Measurements from ENCODE around the gene WDR37. TPM values are rescaled to one million over a fixed set of nuclear protein-coding genes. Genes with fewer than 3 reads are reported as not detected.

Gene WDR37
- polyA plus RNA-seq, 1 of the 3 experiments (the other 2 are of a cell fraction): 11.9 TPM

- no peak for TF ChIP-seq TCF12 (IDR thresholded peaks at IDR 0.05)
- TF ChIP-seq USF1 (IDR thresholded peaks at IDR 0.05; ENCODE audit: borderline replicate concordance, low read depth): no peak
- TF ChIP-seq REST (IDR thresholded peaks at IDR 0.05; ENCODE audit: low read depth, low read length): no peak
- no peak for TF ChIP-seq ELF1 (IDR thresholded peaks at IDR 0.05)
Observed at GRCh38 chr10:1128649-1129048, 72.5 kb downstream of the WDR37 start (continued).

GRCh38 chr10:1130226-1130625, 74.0 kb downstream of the WDR37 start:
- DNase-seq: no peak
- H3K9me3 ChIP-seq: no peaks in the 10 kb centered on the region
- H2AFZ ChIP-seq (ENCODE audit: low read depth): no peak overlapping the region
- H3K36me3 ChIP-seq (replicated peaks in 1 of 2; ENCODE audit: control insufficient read depth in 1 of 2, insufficient read depth in 2 of 2, low read length in 1 of 2): peaks cover 16 to 54% of the 10 kb centered on the region in 2 experiments
- H3K27ac ChIP-seq (ENCODE audit: low read depth in 2 of 2, low read length in 1 of 2): no peak overlapping the region
- H3F3A ChIP-seq (replicated peaks; ENCODE audit: insufficient read depth): no peaks in the 10 kb centered on the region
- H3K4me2 ChIP-seq: no peak overlapping the region
- no peaks in the 10 kb centered on the region for H4K20me1 ChIP-seq (ENCODE audit: insufficient read depth)
- ChIA-PET CTCF (interaction anchor here (1.1 to 1.6 kb wide), 4 partner anchors 9 to 40 kb away, joined by 3 to 5 read pairs (median 4); no protein-coding TSS in a partner anchor), POLR2A (interaction anchor here (1.3 kb wide), 1 partner anchor 10 kb away, joined by 4 read pairs; no protein-coding TSS in a partner anchor)
- no peak overlapping the region for H3K4me3 ChIP-seq (ENCODE audit: low read depth in 2 of 2, low read length in 1 of 2)
- TF ChIP-seq NFIC (IDR thresholded peaks at IDR 0.05; ENCODE audit: borderline replicate concordance): no peak
- TF ChIP-seq IRF3 (IDR thresholded peaks at IDR 0.05; ENCODE audit: low read depth, low read length): no peak
- no peak for TF ChIP-seq TEAD4 (IDR thresholded peaks at IDR 0.05; ENCODE audit: borderline replicate concordance, insufficient read depth)
- TF ChIP-seq USF2 (IDR thresholded peaks at IDR 0.05; ENCODE audit: borderline replicate concordance, low read depth, low read length): no peak
- TF ChIP-seq TCF12 (IDR thresholded peaks at IDR 0.05): no peak
- no peak for TF ChIP-seq SIN3A (IDR thresholded peaks at IDR 0.05; ENCODE audit: borderline replicate concordance, low read depth, low read length)
- no peaks in the 10 kb centered on the region for H3K27me3 ChIP-seq (ENCODE audit: insufficient read depth)
- H3K4me1 ChIP-seq (ENCODE audit: control insufficient read depth in 1 of 2, insufficient read depth in 2 of 2, low read depth in 1 of 2, low read length in 1 of 2): no peaks in the 10 kb centered on the region
- 98% methylated on average over 5 of the region's 10 CpGs for WGBS (ENCODE audit: low lambda C conversion rate)
- H3K9me2 ChIP-seq: no peaks in the 10 kb centered on the region
- no peak overlapping the region for H3K9ac ChIP-seq
- H3K79me2 ChIP-seq (ENCODE audit: insufficient read depth): no peaks in the 10 kb centered on the region
